GM12873 (cell line): ENCODE measurements around the gene CPN2.

Experiments
- CTCF ChIP-seq: IDR thresholded peaks from 2 replicates; pipeline ENCODE4 v1.5.1; 2012; ENCODE audit warnings: low read depth, mild to moderate bottlenecking, moderate library complexity, low read length, control low read depth; ENCODE audit not compliant: insufficient read depth; ENCODE audit errors: missing control alignments

Gene CPN2

DNA sequence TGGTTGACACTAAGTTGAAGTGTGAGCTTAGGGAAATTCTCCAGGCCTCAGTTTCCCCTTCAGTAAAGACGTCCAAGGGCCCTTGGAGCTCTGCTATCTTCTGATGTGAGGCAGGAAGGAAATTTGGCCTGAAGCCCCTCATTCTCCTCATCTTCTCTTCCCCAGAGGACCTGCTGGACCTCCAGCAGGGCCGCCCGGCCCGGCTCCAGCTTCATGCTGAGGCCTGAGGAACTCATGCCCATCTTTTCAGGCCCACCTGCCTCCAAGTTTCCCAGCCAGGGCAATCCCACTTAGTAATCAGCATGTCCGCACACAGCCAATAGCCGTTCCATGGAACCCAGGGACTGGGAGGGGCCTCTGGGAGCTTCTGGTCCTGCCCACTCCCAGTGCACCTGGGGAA is 14.4 kb upstream of the CPN2 start:
- no peak for TF ChIP-seq CTCF

- TF ChIP-seq CTCF = no peak
Measured at GRCh38 chr3:194364652-194365434, 13.7 kb upstream of the CPN2 start.

- no peak for TF ChIP-seq CTCF
Measured at GRCh38 chr3:194364314-194364651, 13.2 kb upstream of the CPN2 start.

DNA sequence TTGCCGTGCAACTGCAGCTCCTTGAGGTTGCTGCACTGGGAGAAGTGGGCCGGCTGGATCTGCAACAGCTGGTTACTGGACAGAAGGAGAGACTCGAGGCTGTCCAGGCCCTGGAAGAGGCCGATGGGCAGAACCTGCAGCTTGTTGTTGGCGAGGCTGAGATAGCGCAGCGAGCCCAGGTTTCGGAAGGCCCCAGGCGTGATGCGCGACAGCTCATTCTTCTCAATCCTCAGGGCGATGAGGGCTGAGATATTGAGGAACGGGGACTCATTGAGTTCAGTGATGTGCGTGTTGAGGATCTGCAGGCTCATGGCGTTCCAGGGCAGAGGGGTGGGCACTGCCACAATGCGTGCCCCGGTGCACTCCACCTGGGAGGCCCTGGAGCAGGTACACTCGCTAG is 9.4 kb upstream of the CPN2 start:
- TF ChIP-seq CTCF = no peak

DNA sequence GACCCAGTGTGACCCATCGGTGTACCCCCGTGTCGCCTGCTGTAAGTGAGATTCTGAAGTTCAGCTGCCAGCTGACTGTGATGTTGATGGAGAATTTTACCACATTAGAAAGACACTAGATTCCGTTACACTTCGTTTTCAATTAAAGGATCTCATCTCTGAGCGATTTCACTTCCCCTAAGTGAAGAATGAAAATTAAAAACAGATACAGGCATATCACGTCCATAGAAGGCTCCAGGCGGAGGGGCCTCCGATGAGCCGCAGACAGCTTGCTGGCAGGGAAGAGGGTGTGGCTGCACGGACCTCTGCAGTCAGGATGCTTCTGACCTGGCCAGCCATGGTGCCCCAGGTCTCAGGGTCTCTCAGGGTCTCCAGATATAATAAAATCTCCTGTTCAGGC is 6.6 kb upstream of the CPN2 start:
- no peak for TF ChIP-seq CTCF

- no peak for TF ChIP-seq CTCF
Measured at GRCh38 chr3:194355379-194355778, 4.3 kb upstream of the CPN2 start.

- no peak for TF ChIP-seq CTCF
Measured at GRCh38 chr3:194354315-194354714, 3.2 kb upstream of the CPN2 start.
